Stimulated activated CD4-positive, alpha-beta T cell treated with anti-CD3 and anti-CD28 coated beads, Interleukin-1b, Interleukin-23, amount 100 ng/mL, for 48 hours (primary cell): ENCODE data around the gene ST8SIA5.
A peak's percentile ranks its signal among the peaks of the same experiment; 100 is the strongest.

ENCODE experiments used
- DNase-seq: peaks from one replicate; pipeline ENCODE4 v3.0.0-alpha.2; 2020

Gene ST8SIA5

GRCh38 chr18:46623541-46623940 lies 133.3 kb downstream of the ST8SIA5 start:
- DNase-seq: peak; percentile 32

GRCh38 chr18:46622999-46623398 lies 133.9 kb downstream of the ST8SIA5 start:
- DNase-seq: no peak

GRCh38 chr18:46622451-46622850 lies 134.4 kb downstream of the ST8SIA5 start:
- no peak for DNase-seq

GRCh38 chr18:46621871-46622270 lies 135.0 kb downstream of the ST8SIA5 start:
- DNase-seq: no peak

DNA sequence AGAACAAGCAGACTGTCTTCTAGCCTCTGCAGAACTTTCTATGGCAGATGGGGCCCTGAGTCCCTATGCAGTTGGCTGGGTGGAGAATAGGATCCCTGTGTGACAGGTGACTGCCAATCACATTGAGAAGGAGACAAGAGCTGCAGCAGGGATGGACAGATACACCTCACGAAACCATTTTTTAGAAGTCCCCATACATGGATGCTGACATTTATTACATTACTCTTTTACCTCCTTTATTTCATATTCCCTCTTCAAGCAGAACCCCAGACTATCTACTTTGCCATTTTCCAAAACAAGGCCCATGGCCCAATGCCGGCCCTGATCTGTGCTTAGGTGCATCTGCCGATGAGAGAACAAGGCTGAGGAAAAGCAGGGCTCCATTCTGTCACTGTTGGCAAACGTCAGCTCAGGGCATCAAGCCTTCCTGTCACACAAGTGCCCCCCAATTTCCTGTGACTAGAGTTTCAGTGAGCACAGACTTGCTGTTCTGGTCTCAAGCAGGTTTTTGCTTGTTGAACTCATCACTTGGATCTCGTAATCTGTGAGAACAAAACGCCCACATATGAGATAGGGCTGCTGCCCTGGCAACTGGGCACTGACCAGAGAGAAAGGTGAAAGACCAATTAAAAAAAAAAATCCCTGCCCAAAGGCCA lies 135.6 kb downstream of the ST8SIA5 start:
- no peak for DNase-seq

- no peak for DNase-seq
These were observed 137.3 kb downstream of the ST8SIA5 start for GRCh38 chr18:46619559-46619958.
